NCI-H128 (cell line): ENCODE measurements around the gene KCNMB2.

Experiments used
- DNase-seq: peaks from one replicate; lab custom pipeline; 2025; ENCODE audit not compliant: unreplicated experiment; lab: John Stamatoyannopoulos, UW

KCNMB2 gene

GRCh38 chr3:178634975-178635374 lies 98.7 kb downstream of the KCNMB2 start:
- DNase-seq = no peak

DNA sequence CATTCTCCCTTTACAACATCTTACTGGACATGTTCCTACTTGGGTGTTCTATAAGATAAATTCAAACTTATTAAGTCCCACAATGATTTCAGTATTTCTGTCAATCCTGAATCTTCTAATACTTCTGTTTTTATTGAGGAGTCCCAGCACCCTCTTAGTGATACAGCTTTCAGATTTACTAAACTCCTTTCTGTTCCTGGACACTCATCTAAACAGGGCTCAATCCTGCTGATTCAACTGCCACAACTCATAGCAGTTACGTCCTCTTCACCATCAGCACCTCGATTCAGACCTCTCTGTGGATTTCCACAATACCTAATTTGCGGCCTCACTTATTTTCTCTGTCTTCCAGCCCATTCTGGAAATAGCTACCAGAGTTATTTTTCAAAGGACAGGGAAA lies 101.6 kb downstream of the KCNMB2 start:
- DNase-seq = no peak

- DNase-seq = no peak
Observed at GRCh38 chr3:178645503-178645902, 109.3 kb downstream of the KCNMB2 start.

- no peak for DNase-seq
Observed at GRCh38 chr3:178646186-178646862, 110.1 kb downstream of the KCNMB2 start.

DNA sequence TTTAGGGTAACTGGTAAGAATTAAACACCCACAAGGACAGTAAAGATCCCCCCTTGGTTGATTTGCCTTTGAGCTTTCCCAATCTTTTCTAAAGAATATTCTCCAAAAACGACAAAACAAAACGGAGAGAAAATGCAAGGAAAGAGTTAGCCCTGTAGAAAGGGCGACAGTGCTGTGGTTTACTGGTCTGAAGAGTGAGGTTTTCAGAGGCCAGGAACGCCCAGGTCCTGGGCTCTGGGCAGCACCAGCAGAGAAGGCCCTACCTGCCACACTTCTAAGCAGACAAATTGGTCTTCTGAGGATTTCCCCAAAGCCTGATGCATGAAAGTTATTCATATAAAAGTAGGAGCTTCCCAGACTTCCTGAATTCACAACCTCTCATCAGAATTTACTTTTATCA lies 119.3 kb downstream of the KCNMB2 start:
- DNase-seq = no peak

DNA sequence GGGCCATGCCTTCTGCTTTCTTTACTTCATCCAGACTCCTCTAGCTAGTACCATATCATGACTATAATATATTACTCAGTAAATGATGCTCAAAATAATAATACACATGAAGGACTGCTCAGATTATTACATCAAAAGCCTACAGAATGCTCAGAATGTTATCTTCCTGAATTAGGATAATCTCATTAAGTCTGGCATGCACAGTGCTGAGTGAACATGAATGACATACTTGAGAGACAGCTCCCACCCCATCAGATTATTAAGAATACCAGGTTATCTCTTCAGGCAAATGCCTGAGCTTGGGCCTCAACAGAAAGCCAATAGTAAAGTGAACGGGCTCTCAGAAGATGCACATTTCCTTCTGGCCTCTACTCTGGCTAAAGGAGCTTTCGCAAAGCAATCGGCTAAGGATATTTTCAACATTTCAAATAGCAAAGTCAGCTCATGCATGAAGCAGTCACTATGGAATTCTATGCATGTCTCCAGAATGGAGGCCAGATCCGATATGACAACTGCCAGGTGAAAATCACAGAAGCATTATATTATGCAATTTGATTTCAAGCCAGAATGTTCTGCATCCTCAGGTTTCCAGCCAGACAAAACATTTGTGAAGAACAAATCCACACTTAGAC lies 122.6 kb downstream of the KCNMB2 start:
- no peak for DNase-seq

DNA sequence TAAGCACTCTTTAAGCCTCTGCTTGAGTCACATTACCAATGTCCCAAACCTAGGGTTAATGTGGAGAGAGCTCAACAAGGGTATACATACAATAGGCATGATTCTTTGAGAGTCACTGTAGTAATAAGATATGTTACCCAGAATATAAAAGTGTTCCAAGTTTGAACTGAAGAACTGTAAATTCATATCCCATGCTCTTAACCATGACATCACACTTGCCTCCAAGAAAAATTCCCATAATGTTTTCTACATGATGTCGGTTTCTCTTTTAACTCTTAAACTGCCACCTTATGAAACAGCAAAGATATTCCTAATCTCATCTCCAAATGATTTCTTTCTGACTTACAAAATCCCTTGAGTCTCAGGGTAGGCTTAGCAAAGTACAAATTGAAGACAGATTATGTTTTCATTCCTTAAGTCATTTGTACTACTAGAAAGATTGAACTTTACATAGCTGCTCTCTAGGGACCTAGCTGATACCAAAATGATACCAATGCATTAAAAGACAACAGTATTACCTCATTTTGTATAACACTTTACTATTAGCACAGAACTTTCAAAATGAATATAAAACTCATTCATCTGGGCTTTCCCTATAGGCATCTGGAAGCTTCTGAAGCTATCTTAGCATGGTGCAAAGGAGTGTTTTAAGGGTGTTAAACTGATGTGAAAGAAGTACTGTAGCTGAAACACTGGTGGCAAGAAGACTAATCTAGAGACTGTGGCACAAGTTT lies 127.1 kb downstream of the KCNMB2 start:
- DNase-seq = no peak

- DNase-seq = no peak
Observed at GRCh38 chr3:178665747-178666146, 129.5 kb downstream of the KCNMB2 start.

DNA sequence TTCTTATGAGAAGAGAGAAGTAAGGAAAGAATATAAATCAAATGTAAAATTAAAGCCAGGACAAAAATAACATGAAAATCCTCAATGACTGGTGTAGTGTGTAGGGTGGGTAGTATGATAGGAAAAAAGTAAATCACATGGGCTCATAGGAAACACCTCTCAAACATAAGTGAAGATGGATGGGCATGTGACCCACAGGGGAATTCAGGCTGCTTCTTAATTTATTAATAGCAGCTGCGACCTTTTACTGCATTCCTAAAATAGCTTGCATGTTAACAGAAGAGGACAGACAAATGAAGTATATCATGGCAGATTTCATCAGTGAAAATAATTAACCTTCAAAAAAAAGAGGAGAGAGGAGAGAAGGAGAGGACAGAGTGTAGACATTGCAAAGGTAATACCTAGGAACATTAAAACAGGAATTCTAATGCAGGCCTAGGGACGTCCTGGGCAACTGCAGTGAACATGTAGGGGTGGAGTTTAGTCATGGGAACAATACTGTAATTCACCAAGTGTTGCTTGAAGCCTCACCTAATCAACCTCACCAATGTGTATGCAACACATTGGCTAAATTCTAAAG lies 132.9 kb downstream of the KCNMB2 start:
- DNase-seq = no peak

- DNase-seq = no peak
Observed at GRCh38 chr3:178669758-178670157, 133.5 kb downstream of the KCNMB2 start.

- no peak for DNase-seq
Observed at GRCh38 chr3:178671377-178671776, 135.1 kb downstream of the KCNMB2 start.

GRCh38 chr3:178671791-178672190 lies 135.6 kb downstream of the KCNMB2 start:
- DNase-seq = no peak

GRCh38 chr3:178672275-178672674 lies 136.0 kb downstream of the KCNMB2 start:
- no peak for DNase-seq

DNA sequence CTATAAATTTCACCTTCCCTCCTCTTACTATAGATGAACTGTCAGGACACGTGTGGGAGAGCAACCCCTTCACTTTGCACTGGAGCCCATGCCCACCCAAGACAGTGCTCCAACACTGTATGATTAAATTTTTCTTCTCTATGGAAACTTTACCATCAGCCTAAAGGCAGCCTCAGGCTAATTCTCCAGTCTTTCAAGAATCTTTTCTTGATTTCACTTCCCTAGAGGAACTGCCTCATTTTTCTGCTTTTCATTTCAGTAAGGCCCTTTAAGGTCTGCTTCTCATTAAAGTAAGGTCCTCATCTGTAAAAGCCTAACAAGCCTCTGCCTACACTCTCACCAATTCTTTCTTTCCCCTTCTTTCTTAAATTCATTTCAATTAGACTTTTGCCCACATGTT lies 137.3 kb downstream of the KCNMB2 start:
- no peak for DNase-seq

GRCh38 chr3:178676077-178676476 lies 139.8 kb downstream of the KCNMB2 start:
- no peak for DNase-seq

- no peak for DNase-seq
Observed at GRCh38 chr3:178676942-178677790, 140.9 kb downstream of the KCNMB2 start.

DNA sequence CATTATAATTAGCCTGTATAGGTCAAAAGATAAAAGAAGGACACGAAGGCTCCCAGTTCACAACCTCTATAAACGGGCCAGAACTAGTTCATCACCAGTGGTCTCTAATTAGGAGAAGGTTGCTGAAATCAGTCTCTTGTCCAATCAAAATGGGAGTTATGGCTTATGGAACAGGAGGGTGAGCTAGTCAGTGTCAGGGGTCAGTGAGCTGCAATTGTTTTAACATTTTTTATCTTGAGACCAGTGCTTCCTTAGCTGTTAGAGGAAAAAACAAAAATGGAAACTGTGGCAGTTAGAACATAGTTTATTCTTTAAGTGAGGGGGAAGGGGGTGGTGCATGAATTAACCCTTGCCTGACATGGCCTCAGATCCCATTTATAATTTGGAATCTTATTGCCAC lies 141.7 kb downstream of the KCNMB2 start:
- no peak for DNase-seq

DNA sequence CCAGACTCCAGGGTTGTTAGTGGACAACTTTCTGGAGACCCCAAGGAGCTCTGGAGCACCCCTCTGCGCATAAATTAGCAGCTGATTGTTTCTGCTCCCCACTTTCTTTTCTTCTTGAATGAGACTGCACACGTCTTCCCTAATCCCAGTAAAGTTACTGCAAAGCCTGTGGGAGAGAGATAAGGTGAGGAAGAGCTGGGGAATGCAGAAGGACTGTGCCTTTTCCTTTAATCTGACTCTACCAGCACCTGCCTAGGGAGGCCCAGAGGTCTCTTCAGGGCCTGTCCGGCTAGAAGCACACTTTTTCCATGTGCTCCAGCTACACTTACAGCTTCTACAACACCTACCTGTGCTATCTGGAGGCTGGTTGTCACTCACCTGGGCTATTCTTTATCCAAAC lies 143.8 kb downstream of the KCNMB2 start:
- no peak for DNase-seq

GRCh38 chr3:178680489-178680888 lies 144.3 kb downstream of the KCNMB2 start:
- DNase-seq = no peak

GRCh38 chr3:178684881-178685590 lies 148.8 kb downstream of the KCNMB2 start:
- DNase-seq = no peak

DNA sequence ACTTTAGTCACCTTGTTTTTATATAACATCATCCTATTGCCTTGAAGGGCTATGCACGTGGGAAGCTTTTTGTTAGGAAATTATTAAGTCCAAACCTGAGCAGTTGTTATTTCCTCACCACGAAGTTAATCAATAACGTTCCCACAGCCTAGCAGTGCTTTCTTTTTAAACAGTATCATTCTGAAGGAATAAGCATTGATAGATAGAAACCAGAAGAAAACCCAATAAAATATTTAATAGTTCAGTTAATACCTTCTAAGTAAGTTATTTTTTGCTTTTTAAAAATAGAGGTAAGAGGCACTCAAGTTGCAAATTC lies 149.3 kb downstream of the KCNMB2 start:
- no peak for DNase-seq
